Motor neuron (in vitro differentiated cells): Measurements from ENCODE around the gene GSTO1. TPM values are rescaled to one million over a fixed set of nuclear protein-coding genes. Genes with fewer than 3 reads are reported as not detected.

Source experiments
- ATAC-seq, 8 experiments: fragments of 200-7000 bp; cut with Tn5 transposase; replicated peaks in 6 of 8; 2 replicates each; pipeline ENCODE4 v1.8.0; 2021; ENCODE audit warnings: mild to moderate bottlenecking in 8 of 8, moderate library complexity in 8 of 8
- H3K27ac ChIP-seq, 2 donors: fragments of 250-450 bp; sonication (Bioruptor Pico); 2 replicates each; pipeline ENCODE4 v1.9.0; 2021; ENCODE audit warnings: antibody characterized with exemption in 2 of 2, mild to moderate bottlenecking in 2 of 2, moderate library complexity in 1 of 2
- H3K4me1 ChIP-seq, 2 donors: fragments of 250-450 bp; sonication (Bioruptor Pico); replicated peaks in 1 of 2; 2 replicates each; pipeline ENCODE4 v1.6.1; 2021; ENCODE audit warnings: antibody characterized with exemption in 2 of 2, mild to moderate bottlenecking in 2 of 2, moderate library complexity in 1 of 2
- H3K4me3 ChIP-seq, 5 donors: fragments of 250-450 bp; sonication (Bioruptor Pico); 2 replicates each; pipeline ENCODE4 v1.9.0; 2021; ENCODE audit warnings: antibody characterized with exemption in 5 of 5, mild to moderate bottlenecking in 5 of 5, moderate library complexity in 4 of 5
- WGBS, 10 experiments: fragments of 450-650 bp; shearing (Covaris generic); methylation state at CpG; one replicate each; pipeline ENCODE4 v1.0.0; 2022; 5-methylcytosine and 5-hydroxymethylcytosine counted together
- in situ Hi-C, 9 experiments: fragments of 400-800 bp; cut with MboI; loops; one replicate each; pipeline ENCODE4 v1.15.0; 2021; ENCODE audit warnings: low sequenced_read_pairs in 9 of 9, low pct_unique_long_range_greater_than_20kb in 2 of 9; ENCODE audit not compliant: unreplicated experiment in 9 of 9
- total RNA-seq, 8 experiments: library from RNA; unstranded; fragments of 300-600 nt; gene quantifications; 2 replicates each; pipeline versions ENCODE4 v1.2.3 to v1.2.4, GENCODE V29; 2022

The GSTO1 gene
- total RNA-seq, 8 experiments from 2014 or later, result 29.7 to 331 (median 51.5) TPM

DNA sequence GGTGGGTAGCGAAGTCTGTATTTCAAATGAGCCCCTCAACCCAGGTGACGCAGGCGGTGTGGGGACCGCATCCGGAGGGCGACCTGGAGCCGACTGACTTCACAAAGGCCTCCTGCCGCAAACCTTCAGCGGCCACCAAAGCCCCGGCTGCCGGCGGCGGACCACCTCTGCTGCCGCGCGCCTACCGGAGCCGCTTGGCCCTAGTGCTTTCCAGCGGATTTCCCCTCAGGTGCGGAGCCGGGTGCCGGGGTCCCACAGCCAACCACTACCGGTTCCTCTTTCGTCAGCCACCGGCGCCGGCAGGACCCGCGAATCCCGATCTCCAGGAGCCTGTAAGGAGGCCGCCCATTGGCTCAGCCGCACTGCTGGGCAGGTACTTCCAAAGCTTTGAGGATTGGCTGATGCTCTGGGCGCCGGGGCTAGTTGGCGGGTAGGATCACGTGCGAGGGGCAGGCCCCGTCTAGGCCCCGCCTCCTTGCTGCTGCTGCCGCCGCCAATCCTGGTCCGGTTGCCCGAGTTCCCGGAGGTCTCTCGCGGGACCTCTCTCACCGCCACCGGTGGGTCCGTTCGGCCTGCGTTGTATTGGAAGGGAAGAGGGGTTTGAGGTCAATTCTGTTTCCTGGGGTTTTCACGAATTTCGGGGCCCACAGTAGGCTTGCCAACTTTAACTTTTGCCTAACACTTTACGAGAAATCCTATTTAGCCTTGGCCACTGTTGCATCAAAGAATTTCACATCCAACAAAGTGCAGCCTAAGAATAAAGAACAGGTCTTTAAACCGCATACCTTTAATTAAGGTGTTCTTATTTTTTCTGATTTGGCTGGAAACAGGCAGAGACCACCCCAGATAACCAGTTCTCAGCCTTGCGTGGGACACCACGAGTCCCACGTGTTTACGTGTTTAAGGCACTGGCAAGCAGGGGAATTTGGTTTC, 14.3 kb downstream of the GSTO1 start, which contains the start of gene GSTO2:
GSTO2 (plus strand) TSS at position 472 of the 933 bp plus-strand sequence. CDS start 5,732 bp downstream, outside the sequence.
- Histone ChIP-seq H3K4me1 (peaks cover 9 to 22% of the 10 kb centered on the region in 2 donors), H3K4me3 (peak within 1 kb of the TSS; percentile 75 to 89 (median 84)), H3K27ac (peak within 1 kb of the TSS; percentile 86 to 92)
- peak in 7 of 8 experiments; percentile 14 to 99 (median 99) for ATAC-seq
- WGBS, 10 experiments, result 4 to 82% (median 50%) methylated on average over 1 to 31 of the region's 59 CpGs; no CpG with 5 or more reads in 1 of the 10 experiments
- in situ Hi-C loops, result no loop called here

- Histone ChIP-seq H3K4me1 (peaks cover 0 to 5% of the 10 kb centered on the region in 2 donors), H3K27ac (no peak overlapping the region), H3K4me3 (no peak overlapping the region)
- ATAC-seq, result no peak
- WGBS, 10 experiments, result 44 to 83% (median 60%) methylated on average over 1 of the region's 1 CpG; no CpG with 5 or more reads in 1 of the 10 experiments
- in situ Hi-C loops, result no loop called here
Observed at GRCh38 chr10:104273286-104273685, 18.6 kb downstream of the GSTO1 start.

- Histone ChIP-seq H3K27ac (no peak overlapping the region), H3K4me3 (no peak overlapping the region), H3K4me1 (peaks cover 0 to 5% of the 10 kb centered on the region in 2 donors)
- ATAC-seq, result no peak
- in situ Hi-C loops, result no loop called here
- 40 to 100% (median 74%) methylated on average over 1 to 4 of the region's 4 CpGs for WGBS, 10 experiments
Observed at GRCh38 chr10:104273899-104274575, 19.3 kb downstream of the GSTO1 start.

DNA sequence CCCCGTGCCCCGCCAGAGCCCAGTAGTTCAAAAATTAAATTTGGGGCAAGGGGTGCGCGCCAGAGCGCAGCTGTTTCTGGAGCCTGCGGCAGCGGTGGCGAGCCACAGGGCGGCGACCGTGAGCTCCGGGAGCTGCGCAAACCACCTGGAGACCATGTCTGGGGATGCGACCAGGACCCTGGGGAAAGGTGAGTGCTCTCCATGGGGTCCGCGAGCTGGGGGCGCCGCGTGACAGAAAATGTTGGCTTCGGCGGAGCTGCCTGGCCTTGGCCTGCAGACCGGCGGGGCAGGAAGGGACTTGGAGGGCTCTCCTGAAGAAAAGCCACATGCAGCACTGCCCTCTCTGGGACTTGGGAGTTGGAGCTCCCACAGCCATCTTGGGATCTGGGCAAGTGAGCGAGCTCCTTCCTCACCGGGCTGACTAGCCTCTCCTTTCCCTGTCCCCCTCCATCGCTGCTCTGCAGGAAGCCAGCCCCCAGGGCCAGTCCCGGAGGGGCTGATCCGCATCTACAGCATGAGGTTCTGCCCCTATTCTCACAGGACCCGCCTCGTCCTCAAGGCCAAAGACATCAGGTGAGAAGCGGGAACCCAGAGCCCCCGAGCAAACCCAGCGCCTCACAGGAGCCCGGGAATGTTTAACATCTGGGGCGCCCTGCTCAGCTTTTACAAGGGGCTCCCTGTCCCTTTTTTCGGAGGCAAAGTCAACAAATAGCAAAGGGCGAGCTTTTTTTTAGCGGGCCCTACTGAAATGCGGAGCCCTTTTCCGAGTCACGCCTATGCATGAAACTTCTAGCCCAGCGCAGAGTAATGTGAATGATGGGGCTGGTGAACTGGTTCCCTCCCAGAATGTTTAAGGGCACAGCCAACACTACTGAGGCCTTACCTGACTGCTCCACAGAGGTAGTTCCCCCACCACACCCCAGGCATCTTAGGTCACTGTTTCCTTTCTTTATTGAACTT, 20.4 kb downstream of the GSTO1 start:
- ATAC-seq, result peak in 5 of 8 experiments; percentile 53 to 94 (median 74)
- WGBS, 10 experiments, result 0 to 94% (median 51%) methylated on average over 2 to 9 of the region's 42 CpGs; no CpG with 5 or more reads in 2 of the 10 experiments
- peak overlapping the region in 1 of 5 donors; percentile 14 for H3K4me3 ChIP-seq
- H3K27ac ChIP-seq, result no peak overlapping the region
- in situ Hi-C loops, result no loop called here
- no peaks in the 10 kb centered on the region for H3K4me1 ChIP-seq

DNA sequence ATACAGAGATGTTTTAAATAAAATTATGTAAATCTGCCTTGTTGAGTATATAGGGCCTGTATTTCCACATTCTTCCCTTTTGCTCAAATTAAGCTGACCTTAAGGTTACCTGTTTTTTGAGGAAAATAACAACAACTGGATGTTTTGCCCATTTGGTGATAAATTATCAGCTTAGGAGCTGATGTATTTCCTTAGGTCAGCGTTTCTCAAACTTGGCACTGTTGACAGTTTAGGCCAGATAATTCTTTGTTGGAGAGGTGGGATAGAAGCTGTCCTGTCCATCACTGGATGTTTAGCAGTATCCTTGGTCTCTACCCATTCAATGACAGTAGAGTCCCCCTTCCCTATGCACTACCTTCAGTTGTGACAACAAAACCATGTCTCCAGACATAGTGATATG, 21.5 kb downstream of the GSTO1 start:
- H3K4me3 ChIP-seq, result no peak overlapping the region
- in situ Hi-C loops, result no loop called here
- WGBS, 10 experiments, result 50 to 100% (median 86%) methylated on average over 1 of the region's 1 CpG; no CpG with 5 or more reads in 3 of the 10 experiments
- H3K4me1 ChIP-seq, result no peaks in the 10 kb centered on the region
- no peak overlapping the region for H3K27ac ChIP-seq
- no peak for ATAC-seq

DNA sequence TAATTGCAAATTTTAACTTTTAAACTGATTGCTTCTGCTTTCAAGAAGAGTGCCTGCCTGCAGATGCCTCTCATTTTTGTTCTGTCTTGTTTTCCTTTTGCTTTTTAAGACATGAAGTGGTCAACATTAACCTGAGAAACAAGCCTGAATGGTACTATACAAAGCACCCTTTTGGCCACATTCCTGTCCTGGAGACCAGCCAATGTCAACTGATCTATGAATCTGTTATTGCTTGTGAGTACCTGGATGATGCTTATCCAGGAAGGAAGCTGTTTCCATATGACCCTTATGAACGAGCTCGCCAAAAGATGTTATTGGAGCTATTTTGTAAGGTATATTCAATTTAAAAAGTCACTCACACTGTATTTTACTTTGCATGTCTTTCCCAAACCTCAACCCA, 23.1 kb downstream of the GSTO1 start:
- WGBS, 10 experiments, result 82 to 100% (median 93%) methylated on average over 1 to 2 of the region's 2 CpGs; no CpG with 5 or more reads in 2 of the 10 experiments
- Histone ChIP-seq H3K4me1 (no peaks in the 10 kb centered on the region), H3K4me3 (no peak overlapping the region), H3K27ac (no peak overlapping the region)
- no peak for ATAC-seq
- in situ Hi-C loops, result no loop called here

- Histone ChIP-seq H3K27ac (no peak overlapping the region), H3K4me1 (no peaks in the 10 kb centered on the region), H3K4me3 (no peak overlapping the region)
- in situ Hi-C loops, result loop anchor here in 1 of 9 experiments (5.0 kb wide), 1 partner anchor 68 kb away; no protein-coding TSS in a partner anchor
- ATAC-seq, result no peak
- WGBS, 10 experiments, result 75 to 100% (median 80%) methylated on average over 1 to 3 of the region's 3 CpGs; no CpG with 5 or more reads in 3 of the 10 experiments
Observed at GRCh38 chr10:104279550-104280259, 25.0 kb downstream of the GSTO1 start.

GRCh38 chr10:104281694-104282093, 27.0 kb downstream of the GSTO1 start:
- H3K27ac ChIP-seq, result no peak overlapping the region
- WGBS, 10 experiments, result 40 to 78% (median 57%) methylated on average over 1 to 3 of the region's 3 CpGs; no CpG with 5 or more reads in 3 of the 10 experiments
- no peak overlapping the region for H3K4me3 ChIP-seq
- H3K4me1 ChIP-seq, result no peaks in the 10 kb centered on the region
- no peak for ATAC-seq
- in situ Hi-C loops, result loop anchor here in 1 of 9 experiments (5.0 kb wide), 1 partner anchor 66 kb away; no protein-coding TSS in a partner anchor

DNA sequence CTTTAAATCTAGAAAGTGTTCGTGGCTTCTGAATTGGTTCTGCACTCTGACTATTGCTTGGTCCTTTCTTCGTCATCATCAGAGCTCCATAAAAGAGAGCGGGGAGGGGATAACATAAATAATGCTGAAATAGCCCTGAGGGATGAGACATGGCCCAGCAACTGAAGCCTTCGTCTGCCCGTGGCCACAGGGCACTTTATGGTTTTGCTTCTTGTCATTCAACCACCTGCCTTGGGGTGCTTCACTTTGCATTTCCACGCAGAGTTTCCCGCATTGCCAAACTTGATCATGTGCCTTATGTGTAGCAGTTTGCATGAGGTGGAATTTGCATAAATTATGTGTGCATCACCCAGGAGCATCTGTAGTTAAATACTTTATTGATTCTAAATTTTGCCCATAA, 30.2 kb downstream of the GSTO1 start:
- H3K4me3 ChIP-seq, result no peak overlapping the region
- H3K4me1 ChIP-seq, result no peaks in the 10 kb centered on the region
- WGBS, 10 experiments, result 0 to 76% (median 53%) methylated on average over 1 to 7 of the region's 7 CpGs; no CpG with 5 or more reads in 1 of the 10 experiments
- no peak overlapping the region for H3K27ac ChIP-seq
- in situ Hi-C loops, result loop anchor here in 1 of 9 experiments (5.0 kb wide), 1 partner anchor 62 kb away; no protein-coding TSS in a partner anchor
- ATAC-seq, result peak in 4 of 8 experiments; percentile 43 to 94 (median 88)

- Histone ChIP-seq H3K27ac (no peak overlapping the region), H3K4me1 (no peaks in the 10 kb centered on the region), H3K4me3 (no peak overlapping the region)
- ATAC-seq, result no peak
- WGBS, 10 experiments, result 57 to 100% (median 83%) methylated on average over 1 to 2 of the region's 2 CpGs; no CpG with 5 or more reads in 2 of the 10 experiments
- in situ Hi-C loops, result no loop called here
Observed at GRCh38 chr10:104286939-104287338, 32.2 kb downstream of the GSTO1 start.

DNA sequence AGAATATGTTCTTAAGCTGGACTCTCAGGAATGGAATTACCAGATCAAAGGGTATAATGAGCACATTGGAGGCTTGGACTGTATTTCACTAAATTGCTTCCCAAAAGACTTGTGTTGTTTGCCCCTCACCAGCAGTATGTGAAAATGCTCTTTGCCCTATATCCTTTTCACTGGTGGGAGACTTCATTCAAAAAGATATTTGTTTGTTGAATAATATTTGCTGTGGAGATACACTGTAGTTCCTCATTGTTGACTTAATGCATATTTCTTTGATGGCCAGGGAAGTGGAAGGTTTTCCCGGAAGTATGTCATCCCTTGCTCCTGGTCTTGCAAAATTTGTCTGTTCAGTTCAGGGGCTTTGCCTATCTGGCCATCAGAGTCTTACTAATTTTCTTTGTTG, 33.7 kb downstream of the GSTO1 start:
- peak in 1 of 8 experiments; percentile 24 for ATAC-seq
- Histone ChIP-seq H3K4me3 (no peak overlapping the region), H3K27ac (no peak overlapping the region), H3K4me1 (no peaks in the 10 kb centered on the region)
- in situ Hi-C loops, result no loop called here
- 20 to 100% (median 86%) methylated on average over 1 of the region's 1 CpG; no CpG with 5 or more reads in 1 of the 10 experiments for WGBS, 10 experiments
